ENCODE measurements around the gene ACVR1.

Gene ACVR1

GRCh38 chr2:157903626-157904025 lies 27.5 kb upstream of the ACVR1 start:
- no peaks in the 10 kb centered on the region for H3K36me3 Mint-ChIP-seq (ENCODE audit: low read depth)
- no peaks in the 10 kb centered on the region for H3K9me3 Mint-ChIP-seq
- no peak for TF ChIP-seq CTCF (IDR thresholded peaks at IDR 0.05)
- H3K27ac Mint-ChIP-seq: no peak overlapping the region
- DNase-seq: no peak
- H3K27me3 Mint-ChIP-seq (ENCODE audit: low read depth, poor library complexity): peaks cover 2% of the 10 kb centered on the region
- no peak overlapping the region for H3K4me3 Mint-ChIP-seq
- peaks cover 12% of the 10 kb centered on the region for H3K4me1 Mint-ChIP-seq

- Mint-ChIP-seq H3K27me3 (ENCODE audit: low read depth, poor library complexity) (peaks cover 1% of the 10 kb centered on the region), H3K4me1 (peaks cover 14% of the 10 kb centered on the region), H3K4me3 (no peak overlapping the region), H3K27ac (no peak overlapping the region), H3K36me3 (ENCODE audit: low read depth) (no peaks in the 10 kb centered on the region), H3K9me3 (no peaks in the 10 kb centered on the region)
- TF ChIP-seq CTCF (IDR thresholded peaks at IDR 0.05): no peak
- DNase-seq: no peak
These were observed 27.0 kb upstream of the ACVR1 start for GRCh38 chr2:157903151-157903550.

GRCh38 chr2:157902692-157903091 lies 26.6 kb upstream of the ACVR1 start:
- Mint-ChIP-seq H3K36me3 (ENCODE audit: low read depth) (no peaks in the 10 kb centered on the region), H3K27me3 (ENCODE audit: low read depth, poor library complexity) (no peaks in the 10 kb centered on the region), H3K27ac (no peak overlapping the region), H3K9me3 (no peaks in the 10 kb centered on the region), H3K4me3 (no peak overlapping the region), H3K4me1 (peaks cover 14% of the 10 kb centered on the region)
- no peak for TF ChIP-seq CTCF (IDR thresholded peaks at IDR 0.05)
- no peak for DNase-seq

GRCh38 chr2:157901325-157901724 lies 25.2 kb upstream of the ACVR1 start:
- no peak for DNase-seq
- Mint-ChIP-seq H3K27ac (no peak overlapping the region), H3K9me3 (no peaks in the 10 kb centered on the region), H3K27me3 (ENCODE audit: low read depth, poor library complexity) (no peaks in the 10 kb centered on the region), H3K4me1 (peaks cover 14% of the 10 kb centered on the region), H3K4me3 (no peak overlapping the region), H3K36me3 (ENCODE audit: low read depth) (no peaks in the 10 kb centered on the region)
- no peak for TF ChIP-seq CTCF (IDR thresholded peaks at IDR 0.05)

- DNase-seq: no peak
- peaks cover 14% of the 10 kb centered on the region for H3K4me1 Mint-ChIP-seq
- no peak overlapping the region for H3K4me3 Mint-ChIP-seq
- H3K27me3 Mint-ChIP-seq (ENCODE audit: low read depth, poor library complexity): no peaks in the 10 kb centered on the region
- H3K27ac Mint-ChIP-seq: no peak overlapping the region
- no peak for TF ChIP-seq CTCF (IDR thresholded peaks at IDR 0.05)
- no peaks in the 10 kb centered on the region for H3K36me3 Mint-ChIP-seq (ENCODE audit: low read depth)
- H3K9me3 Mint-ChIP-seq: no peaks in the 10 kb centered on the region
These were observed 24.6 kb upstream of the ACVR1 start for GRCh38 chr2:157900684-157901083.

GRCh38 chr2:157900203-157900602 lies 24.1 kb upstream of the ACVR1 start:
- Mint-ChIP-seq H3K9me3 (no peaks in the 10 kb centered on the region), H3K36me3 (ENCODE audit: low read depth) (no peaks in the 10 kb centered on the region), H3K4me1 (peaks cover 16% of the 10 kb centered on the region), H3K4me3 (no peak overlapping the region), H3K27ac (no peak overlapping the region), H3K27me3 (ENCODE audit: low read depth, poor library complexity) (no peaks in the 10 kb centered on the region)
- no peak for TF ChIP-seq CTCF (IDR thresholded peaks at IDR 0.05)
- DNase-seq: no peak
